ENCODE data around the gene KLRF2.

- TF ChIP-seq, protein P1, sequence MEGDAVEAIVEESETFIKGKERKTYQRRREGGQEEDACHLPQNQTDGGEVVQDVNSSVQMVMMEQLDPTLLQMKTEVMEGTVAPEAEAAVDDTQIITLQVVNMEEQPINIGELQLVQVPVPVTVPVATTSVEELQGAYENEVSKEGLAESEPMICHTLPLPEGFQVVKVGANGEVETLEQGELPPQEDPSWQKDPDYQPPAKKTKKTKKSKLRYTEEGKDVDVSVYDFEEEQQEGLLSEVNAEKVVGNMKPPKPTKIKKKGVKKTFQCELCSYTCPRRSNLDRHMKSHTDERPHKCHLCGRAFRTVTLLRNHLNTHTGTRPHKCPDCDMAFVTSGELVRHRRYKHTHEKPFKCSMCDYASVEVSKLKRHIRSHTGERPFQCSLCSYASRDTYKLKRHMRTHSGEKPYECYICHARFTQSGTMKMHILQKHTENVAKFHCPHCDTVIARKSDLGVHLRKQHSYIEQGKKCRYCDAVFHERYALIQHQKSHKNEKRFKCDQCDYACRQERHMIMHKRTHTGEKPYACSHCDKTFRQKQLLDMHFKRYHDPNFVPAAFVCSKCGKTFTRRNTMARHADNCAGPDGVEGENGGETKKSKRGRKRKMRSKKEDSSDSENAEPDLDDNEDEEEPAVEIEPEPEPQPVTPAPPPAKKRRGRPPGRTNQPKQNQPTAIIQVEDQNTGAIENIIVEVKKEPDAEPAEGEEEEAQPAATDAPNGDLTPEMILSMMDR (IDR thresholded peaks at IDR 0.05; ENCODE audit: insufficient read depth, low read length) = no peak
- TF ChIP-seq POLR2AphosphoS5 (IDR thresholded peaks at IDR 0.05; ENCODE audit: low read depth) (no peak), GABPA (IDR thresholded peaks at IDR 0.05; ENCODE audit: low read depth) (no peak), SPI1 (IDR thresholded peaks at IDR 0.05; ENCODE audit: borderline replicate concordance, low read depth) (no peak)
- TF ChIP-seq, protein P2, sequence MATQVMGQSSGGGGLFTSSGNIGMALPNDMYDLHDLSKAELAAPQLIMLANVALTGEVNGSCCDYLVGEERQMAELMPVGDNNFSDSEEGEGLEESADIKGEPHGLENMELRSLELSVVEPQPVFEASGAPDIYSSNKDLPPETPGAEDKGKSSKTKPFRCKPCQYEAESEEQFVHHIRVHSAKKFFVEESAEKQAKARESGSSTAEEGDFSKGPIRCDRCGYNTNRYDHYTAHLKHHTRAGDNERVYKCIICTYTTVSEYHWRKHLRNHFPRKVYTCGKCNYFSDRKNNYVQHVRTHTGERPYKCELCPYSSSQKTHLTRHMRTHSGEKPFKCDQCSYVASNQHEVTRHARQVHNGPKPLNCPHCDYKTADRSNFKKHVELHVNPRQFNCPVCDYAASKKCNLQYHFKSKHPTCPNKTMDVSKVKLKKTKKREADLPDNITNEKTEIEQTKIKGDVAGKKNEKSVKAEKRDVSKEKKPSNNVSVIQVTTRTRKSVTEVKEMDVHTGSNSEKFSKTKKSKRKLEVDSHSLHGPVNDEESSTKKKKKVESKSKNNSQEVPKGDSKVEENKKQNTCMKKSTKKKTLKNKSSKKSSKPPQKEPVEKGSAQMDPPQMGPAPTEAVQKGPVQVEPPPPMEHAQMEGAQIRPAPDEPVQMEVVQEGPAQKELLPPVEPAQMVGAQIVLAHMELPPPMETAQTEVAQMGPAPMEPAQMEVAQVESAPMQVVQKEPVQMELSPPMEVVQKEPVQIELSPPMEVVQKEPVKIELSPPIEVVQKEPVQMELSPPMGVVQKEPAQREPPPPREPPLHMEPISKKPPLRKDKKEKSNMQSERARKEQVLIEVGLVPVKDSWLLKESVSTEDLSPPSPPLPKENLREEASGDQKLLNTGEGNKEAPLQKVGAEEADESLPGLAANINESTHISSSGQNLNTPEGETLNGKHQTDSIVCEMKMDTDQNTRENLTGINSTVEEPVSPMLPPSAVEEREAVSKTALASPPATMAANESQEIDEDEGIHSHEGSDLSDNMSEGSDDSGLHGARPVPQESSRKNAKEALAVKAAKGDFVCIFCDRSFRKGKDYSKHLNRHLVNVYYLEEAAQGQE (IDR thresholded peaks at IDR 0.05; ENCODE audit: insufficient replicate concordance, low read depth) = no peak
These were observed 13.8 kb upstream of the KLRF2 start for GRCh38 chr12:9867531-9867930.

Measured in HL-60 (cell line).